DMS53 (cell line): ENCODE data around the gene SLC33A1.
A peak's percentile ranks its signal among the peaks of the same experiment; 100 is the strongest.
"Not testable (repeated sequence)": the region's sequence is repeated elsewhere in the genome, so short reads cannot be mapped to it uniquely, and the experiment has no call there.

Experiments
- DNase-seq: peaks from one replicate; lab custom pipeline; 2025; lab: John Stamatoyannopoulos, UW

The SLC33A1 gene

DNA sequence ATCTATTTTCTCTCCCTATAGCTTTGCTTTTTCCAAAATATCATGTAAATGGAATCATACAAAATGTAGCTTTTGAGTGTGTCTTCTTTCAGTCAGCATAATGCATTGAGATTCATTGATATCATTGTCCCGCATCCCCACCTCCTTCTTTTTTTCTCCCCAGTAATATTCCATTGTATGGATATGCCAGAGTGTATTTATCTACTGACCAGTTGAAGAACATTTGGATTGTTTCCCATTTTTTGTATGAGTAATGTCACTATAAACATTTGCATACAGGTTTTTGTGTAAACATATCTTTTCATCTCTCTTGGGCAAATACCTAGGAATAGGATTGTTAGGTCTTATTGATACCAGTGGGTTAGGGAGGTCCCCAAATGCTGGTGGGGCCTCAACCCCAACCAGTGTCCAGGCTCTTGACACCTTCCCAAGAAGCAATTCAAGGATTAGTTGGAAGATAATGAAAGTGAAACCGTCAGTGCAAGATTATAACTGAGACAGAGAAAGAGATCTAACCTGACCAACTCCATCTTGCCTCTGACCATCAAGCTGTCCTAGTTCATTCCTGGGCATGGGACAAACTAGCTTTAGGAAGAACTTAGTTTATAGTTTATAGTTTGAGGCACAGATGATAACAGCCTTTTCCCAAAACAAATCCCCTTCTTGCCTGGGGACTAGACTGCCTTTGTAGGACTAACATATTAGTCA is 7.4 kb upstream of the SLC33A1 start:
- peak; percentile 39 for DNase-seq

DNA sequence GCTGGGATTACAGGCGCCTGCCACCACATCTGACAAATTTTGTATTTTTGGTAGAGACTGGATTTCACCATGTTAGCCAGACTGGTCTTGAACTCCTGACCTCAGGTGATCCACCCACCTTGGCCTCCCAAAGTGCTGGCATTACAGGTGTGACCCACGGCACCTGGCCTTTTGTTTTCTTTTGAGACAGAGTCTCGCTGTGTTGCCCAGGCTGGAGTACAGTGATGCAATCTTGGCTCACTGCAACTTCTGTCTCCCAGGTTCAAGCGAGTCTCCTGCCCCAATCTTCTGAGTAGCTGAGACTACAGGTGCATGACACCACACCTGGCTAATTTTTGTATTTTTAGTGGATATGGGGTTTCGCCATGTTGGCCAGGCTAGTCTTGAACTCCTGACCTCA is 6.2 kb upstream of the SLC33A1 start:
- DNase-seq, result not testable (repeated sequence)

DNA sequence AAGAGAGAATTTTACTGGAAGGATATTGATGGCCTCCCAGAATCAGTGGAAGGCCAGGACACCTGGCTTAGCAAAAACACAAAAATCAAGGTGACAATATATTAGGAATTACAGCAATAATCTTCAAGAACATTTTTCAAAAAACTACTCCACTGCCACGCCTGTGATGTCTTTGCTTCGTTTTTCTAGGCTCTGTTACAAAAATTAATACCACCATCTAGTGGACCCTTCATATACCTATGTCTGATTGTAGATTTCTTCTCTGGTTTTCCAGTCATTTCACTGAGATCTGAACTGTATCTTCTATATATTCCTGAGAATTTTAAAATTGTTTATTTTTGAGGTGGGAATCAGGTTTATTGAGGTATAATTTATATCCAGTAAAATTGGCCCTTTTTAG is 5.6 kb upstream of the SLC33A1 start:
- DNase-seq, result peak; percentile 13

DNA sequence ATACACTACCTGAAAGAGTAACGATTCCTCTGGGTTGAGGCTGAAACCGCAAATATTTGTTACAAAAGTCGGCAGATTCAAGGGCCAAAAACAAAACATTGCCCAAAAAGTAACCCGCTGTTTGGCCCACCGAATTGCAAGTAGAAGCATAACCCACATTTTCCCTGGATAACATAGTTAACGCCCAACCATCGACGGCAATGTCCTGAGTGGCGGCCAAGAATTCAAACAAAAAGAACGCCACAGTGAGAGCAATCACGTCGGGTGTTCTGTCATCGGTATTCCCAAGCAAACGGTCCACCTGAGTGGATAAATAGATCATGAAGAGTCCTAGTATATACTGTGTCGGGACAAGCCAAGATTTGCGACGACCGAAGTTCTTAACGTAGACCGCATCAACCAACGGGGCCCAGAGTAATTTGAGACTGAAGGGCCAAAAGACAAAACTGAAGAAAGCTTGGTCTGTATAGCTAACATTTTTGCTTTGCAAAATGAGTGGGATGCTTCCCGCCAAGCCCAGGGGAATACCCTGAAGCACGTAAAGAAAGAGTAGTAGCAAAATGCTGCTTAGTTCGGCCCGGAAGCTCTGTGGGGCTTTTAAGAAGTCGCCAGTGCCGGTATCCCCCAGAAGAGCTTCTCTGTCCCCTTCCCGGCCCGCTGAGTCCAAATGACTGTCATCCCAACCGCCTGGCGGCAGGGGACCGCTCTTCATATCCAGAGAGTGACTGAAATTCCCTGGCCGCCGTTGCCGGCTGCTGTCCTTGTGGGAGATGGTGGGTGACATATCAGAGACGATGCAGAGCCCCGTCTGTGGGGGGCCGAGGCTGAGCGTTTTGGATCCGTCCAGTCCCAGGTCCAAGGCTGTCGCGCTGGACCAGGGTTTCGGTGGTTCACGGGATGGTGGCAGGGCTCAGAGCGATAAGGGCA is 750 bp downstream of the SLC33A1 start:
- peak; percentile 57 for DNase-seq

DNA sequence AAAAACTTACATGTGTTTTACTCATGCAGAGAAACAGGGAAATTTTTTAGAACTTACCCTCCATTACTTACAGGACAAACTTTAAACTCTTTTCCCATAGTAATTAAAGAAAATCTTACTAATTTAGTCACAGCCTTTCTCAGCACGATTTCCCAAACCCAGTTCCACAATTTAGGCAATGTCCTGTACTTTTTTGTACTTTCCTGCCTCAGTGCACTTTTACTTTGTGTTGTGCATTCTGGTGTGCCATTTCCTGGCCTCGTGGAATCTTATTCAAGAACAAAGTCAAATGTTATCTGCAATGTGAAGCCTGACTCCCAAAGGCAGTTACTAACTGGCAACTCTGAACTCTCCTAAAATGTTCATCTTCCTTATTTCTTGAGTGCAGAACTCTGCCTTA is 1.9 kb downstream of the SLC33A1 start:
- DNase-seq, result no peak

DNA sequence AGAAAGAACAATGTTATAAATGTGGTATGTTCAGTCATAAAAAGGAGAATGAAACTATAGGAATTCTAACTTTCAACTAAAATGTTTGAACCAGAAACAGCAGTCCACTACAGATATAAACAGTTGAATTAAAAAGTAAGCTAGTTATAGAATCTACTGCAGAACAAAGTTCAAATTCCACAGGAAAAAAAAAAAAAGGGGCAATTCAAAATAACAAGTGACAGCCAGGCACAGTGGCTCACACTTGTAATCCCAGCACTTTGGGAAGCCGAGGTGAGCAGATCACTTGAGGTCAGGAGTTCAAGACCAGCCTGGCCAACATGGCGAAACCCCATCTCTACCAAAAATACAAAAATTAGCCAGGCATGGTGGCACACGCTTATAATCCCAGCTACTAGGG is 4.8 kb downstream of the SLC33A1 start:
- not testable (repeated sequence) for DNase-seq

DNA sequence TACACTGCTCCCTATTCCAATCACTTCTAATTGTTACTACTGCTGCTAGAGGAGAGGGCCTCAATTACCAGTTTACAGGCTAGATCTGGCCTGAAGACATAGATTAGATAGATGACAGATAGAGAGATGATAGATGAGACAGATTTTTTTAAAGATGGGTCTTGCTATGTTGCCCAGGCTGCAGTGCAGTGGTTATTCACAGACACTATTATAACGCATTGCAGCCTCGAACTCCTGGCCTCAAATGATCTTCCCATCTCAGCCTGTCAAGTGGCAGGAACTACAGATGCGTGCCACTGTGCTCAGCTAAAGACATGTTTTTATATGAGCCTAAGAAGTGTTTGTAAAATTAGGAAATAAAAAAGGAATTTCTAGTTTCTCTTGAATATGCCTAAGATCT is 6.2 kb downstream of the SLC33A1 start:
- no peak for DNase-seq

DNA sequence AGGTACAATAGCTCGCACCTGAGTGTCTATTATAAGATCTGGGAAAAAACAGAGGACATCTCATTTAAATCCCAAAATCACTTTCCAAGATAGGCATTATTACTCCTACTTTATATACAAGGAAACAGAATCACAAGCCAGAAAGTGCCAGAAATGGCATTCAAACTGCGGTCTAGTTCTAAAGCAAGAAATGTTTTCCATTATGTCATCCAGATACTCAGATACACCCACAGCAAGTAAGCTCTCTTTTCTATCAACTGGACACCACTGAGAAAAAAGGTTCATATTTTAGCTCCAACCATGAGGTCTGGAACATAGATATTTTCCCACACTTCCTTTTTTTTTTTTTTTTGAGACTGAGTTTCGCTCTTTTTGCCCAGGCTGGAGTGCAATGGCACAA is 8.1 kb downstream of the SLC33A1 start:
- DNase-seq, result no peak

DNA sequence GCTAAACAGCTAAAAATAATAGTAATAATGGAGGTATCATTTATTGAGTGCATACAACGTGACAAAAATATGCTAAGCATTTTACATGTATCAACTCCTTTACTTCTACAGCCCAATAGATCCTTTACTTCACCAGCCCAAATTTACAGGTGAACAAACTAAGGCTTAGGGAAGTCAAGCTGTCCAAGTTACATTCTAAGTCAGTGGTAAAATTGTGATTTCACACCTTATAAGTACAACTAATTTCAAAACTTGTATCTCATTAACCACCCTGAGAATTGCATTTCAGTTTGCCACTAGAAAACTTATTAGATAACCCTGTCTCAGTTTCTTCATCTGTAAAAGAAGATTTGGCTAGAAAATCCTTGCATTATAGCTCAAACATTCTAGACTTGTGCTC is 10.7 kb downstream of the SLC33A1 start:
- DNase-seq, result no peak

DNA sequence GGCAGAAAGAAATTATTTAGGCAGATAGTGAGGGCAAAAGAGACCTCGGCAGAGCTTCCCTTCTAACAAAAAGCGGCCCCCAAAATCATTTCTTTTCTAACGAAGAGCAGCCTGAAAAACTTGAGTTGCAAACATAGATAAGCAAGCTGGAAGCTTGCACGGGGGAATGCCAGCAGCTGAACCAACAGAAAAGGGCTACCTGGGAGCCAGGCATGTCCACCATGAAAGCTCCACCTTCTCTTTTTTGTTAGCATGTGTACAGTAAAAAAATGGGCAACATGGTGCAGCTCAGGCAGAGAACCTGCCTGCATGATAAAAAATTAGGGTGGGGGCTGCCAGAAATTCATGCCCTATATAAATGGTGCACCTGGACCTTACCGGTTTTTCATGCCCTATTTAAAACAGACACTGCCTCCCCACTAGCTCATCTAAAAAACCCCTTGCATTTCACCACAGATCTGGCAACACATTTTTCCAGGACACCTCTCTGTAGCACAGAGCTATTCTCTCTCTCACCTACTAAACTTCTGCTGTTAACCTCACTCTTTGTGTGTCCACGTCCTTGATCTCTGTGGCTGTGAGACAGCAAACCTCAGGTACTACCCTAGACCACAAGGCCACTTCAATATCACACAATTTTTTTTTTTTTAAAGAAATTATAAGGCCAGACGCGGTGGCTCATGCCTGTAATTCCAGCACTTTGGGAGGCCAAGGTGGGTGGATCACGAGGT is 18.7 kb downstream of the SLC33A1 start:
- DNase-seq, result no peak

DNA sequence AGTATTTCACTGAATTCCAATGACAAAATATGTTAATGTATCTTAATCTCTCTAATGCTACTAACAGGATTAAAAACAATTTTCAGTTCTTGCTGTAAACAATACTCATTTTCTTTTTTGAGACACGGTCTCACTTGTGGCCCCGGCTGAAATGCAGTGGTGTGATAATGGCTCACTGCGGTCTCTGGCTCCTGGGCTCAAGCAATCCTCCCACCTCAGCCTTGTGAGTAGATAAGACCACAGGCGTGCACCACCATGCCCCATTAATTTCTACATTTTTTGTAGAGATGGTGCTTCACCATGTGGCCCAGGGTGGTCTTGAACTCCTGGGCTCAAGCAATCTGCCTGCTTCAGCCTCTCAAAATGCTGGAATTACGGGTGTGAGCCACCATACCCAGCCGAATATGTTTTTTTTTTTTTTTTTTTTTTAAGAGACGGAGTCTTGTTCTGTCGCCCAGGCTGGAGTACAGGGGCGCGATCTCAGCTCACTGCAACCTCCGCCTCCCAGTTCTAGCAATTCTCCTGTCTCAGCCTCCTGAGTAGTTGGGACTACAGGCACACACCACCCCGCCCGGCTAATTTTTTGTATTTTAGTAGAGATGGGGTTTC is 25.6 kb downstream of the SLC33A1 start:
- DNase-seq, result not testable (repeated sequence)

DNA sequence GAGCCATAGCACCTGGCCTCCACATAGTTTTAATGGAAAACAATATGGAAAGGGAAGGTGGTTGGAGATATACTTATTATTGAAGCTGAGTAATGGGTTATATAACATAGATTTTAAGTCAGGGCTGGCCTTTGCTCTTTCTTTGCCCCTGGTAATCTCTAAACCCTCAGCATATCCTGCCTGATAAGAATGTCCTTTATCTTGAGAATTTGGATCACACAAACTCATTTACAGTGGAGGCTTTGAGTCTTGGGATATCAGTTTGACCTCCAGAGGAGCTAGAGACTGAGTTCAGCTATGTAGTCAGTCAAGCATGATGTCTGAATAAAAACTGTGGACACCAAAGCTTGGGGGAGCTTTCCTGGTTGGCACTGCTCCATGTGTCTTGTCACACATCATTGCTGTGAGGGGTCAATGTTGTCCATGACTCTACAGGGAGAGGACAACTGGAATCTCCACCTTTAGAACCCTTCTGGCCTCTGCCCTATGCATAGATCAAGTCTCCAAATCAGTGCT is 39.1 kb downstream of the SLC33A1 start:
- no peak for DNase-seq

DNA sequence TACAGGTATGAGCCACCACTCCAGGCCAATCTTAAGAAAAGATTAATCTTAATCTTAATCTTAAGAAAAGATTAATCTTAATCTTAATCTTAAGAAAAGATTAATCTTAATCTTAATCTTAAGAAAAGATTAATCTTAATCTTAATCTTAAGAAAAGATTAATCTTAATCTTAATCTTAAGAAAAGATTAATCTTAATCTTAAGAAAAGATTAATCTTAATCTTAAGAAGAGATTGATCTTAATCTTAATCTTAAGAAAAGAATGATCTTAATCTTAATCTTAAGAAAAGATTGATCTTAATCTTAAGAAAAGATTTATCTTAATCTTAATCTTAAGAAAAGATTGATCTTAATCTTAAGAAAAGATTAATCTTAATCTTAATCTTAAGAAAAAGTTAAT is 41.0 kb downstream of the SLC33A1 start:
- DNase-seq, result not testable (repeated sequence)

DNA sequence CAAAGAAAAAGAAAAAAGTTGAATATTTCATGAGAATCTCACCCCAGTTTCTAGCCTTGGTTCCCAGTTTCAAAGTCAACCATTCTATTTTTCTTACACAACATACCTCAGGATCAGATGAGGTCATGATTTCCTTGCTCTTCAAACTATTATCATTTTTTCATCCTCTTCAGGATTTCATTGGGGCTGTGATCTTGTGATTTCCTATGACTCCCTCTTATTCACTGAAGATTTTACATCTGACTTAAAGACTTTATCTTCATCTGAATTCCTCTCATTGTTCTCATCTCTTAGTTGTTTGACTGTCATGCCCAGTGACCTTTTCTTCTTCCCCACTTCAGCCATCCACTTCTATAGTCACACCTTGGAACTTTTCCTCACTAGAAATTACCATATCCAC is 45.0 kb downstream of the SLC33A1 start:
- no peak for DNase-seq

DNA sequence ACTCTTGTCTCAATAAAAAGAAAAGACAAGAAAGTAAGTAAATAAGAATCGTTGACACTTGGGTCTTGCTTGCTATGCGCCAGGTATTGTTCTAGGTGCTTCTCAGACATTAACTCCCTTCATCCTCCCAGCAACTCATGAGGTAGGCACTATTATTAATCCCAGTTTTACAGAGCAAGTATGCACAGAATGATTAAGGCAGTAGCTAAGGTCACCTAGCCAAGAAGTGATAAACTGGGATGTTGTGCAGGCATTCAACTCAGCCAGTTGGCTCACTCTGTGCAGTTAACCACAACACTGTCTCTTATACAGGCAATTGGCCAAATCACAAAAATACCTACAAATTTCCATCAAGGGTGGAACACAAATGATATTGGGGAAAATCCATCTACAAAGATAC is 46.4 kb downstream of the SLC33A1 start:
- DNase-seq, result no peak

DNA sequence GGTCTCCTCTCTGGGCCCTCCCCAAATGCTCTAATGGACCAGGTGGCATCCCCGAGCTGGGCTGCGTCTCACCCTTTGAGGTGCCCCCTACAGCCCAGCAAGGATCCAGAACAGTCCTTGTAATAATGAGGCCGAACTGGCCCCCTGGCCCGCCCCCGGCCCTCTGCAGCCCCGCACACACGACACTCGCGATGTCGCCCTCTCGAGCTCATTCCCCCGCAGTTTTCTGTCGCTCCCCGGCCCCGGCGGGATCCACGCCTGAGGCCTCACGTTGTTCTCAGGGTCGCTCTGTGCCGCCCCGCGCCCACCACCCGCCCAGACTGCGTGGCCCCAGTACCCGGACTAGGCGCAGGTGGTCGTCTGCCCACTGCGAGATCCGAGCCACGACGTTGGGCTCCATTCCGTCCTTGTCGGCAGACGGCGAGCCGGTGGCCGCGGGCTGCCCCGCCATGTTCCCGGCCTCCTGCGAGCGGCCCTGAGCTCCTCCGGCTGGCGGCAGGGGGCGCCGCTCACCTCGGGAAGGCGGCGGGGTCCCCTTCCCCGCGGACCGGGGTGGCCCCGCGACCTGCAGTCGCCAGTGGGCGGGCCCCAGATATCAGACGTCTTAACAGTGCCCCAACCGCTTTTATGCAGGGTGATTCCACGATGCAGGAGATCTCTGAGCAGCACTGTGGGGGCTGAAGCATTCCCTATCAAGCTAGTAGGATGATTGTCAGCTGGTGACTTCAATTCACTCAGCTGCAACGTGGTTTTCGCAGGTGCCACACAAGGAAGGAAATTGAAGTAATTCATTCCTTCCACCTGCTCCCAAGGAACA is 48.2 kb downstream of the SLC33A1 start, which contains the start of gene C3orf33:
C3orf33 (minus strand) TSS at position 477 of the 817 bp plus-strand sequence; CDS start at position 451, 26 bp downstream.
- peak; percentile 87 for DNase-seq

DNA sequence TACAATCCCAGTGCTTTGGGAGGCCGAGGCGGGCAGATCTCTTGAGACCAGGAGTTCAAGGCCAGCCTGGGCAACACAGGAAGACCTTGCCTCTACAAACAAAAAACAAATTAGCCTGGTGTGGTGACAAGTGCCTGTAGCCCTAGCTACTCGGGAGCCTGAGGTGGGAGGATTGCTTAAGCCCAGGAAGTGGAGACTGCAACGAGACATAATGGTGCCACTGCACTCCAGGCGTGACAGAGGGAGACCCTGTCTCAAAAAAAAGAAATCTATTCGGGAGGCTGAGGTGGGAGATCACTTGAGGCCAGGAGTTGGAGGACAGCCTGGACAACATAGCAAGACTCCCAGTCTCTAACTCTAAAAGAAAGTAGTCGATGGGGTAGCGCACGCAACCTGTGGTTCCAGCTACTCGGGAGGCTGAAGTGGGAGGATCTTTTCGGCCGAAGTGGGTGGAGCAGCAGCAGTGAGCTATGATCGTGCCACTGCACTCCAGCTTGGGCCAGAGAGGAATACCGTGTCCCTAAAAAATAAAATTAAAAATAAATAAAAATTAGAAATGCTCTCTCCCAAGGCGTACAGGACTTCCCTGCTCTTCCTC is 48.9 kb downstream of the SLC33A1 start:
- peak; percentile 60 for DNase-seq

DNA sequence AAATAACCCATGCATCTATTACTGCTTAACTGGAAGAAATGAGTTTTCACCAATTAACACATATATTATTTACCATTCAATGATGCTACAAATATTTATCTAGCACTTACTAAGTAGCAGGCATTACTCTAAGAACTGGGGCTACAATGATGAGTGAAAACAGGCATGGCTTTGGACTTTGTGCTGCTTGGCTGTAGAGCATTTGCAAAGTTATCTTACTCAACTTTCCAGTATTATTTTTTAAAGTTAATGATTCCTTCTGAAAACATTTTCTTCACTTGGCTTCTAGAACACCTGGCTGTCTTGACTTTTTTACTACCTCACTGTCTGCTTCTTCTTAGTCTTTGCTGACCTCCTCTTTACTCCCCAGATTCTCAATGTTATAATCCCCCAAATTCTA is 49.9 kb downstream of the SLC33A1 start:
- DNase-seq, result no peak

DNA sequence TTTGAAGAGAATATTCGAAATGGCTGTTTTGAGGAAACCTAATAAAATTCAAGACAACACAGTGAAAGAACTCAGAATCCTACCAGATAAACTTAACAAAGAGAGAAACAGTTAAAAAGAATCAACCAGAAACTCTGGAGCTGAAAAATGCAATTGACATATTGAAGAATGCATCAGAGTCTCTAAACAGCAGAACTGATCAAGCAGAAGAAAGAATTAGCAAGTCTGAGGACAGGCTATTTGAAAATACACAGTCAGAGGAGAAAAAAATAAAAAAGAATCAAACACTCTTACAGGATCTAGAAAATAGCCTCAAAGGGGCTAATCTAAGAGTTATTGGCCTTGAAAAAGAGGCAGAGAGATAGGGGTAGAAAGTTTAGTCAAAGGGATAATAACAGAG is 61.7 kb downstream of the SLC33A1 start:
- DNase-seq, result no peak

DNA sequence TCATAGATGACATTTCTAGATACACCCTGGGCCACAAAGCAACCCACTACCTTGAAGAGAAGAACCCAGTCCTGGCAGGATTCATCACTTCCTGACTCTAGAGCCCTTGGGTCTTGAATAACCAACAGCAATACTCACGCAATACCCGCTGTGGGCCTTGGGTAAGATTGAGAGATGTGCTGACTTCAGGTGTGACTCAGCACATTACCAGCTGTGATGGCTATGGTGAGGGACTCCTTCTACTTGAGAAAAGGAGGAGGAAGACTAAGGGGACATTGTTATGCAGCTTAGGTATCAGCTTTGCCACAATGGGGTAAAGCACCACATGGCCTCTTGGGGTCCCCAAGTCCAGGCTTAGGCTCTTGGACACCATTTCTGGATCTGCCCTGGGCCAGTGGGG is 63.0 kb downstream of the SLC33A1 start:
- DNase-seq, result peak; percentile 54
